Astrocyte of the cerebellum (primary cell): ENCODE results near the gene AGAP9.
"Not testable (repeated sequence)": the region's sequence is repeated elsewhere in the genome, so short reads cannot be mapped to it uniquely, and the experiment has no call there.

Experiments used
- DNase-seq: peaks from one replicate; pipeline ENCODE4 v3.0.0-alpha.2; 2011; ENCODE audit warnings: low read depth
- H3K4me3 ChIP-seq: 2 replicates; pipeline ENCODE4 v1.5.1; 2011; ENCODE audit warnings: mild to moderate bottlenecking, low read depth, low read length, moderate library complexity
- in situ Hi-C: cut with HindIII; loops from 2 replicates; pipeline ENCODE4 v1.10.0; 2017; ENCODE audit warnings: low sequenced_read_pairs

The AGAP9 gene

GRCh38 chr10:47536430-47536829 lies 13.0 kb upstream of the AGAP9 start:
- H3K4me3 ChIP-seq, DNase-seq, in situ Hi-C loops: not testable (repeated sequence)

GRCh38 chr10:47502313-47502712 lies 21.1 kb downstream of the AGAP9 start:
- DNase-seq, H3K4me3 ChIP-seq, in situ Hi-C loops: not testable (repeated sequence)

GRCh38 chr10:47494226-47494625 lies 29.2 kb downstream of the AGAP9 start:
- H3K4me3 ChIP-seq, in situ Hi-C loops: not testable (repeated sequence)

GRCh38 chr10:47491600-47491999 lies 31.8 kb downstream of the AGAP9 start, which contains the start of gene FAM25G:
Gene FAM25G, minus strand, starts transcription at chr10:47491700. Its CDS starts 26 bp downstream, at chr10:47491674.
- DNase-seq, in situ Hi-C loops, H3K4me3 ChIP-seq: not testable (repeated sequence)

More at GRCh38 chr10:47494226-47494625, 29.2 kb downstream of the AGAP9 start:
- DNase-seq, result not testable (repeated sequence)

- DNase-seq, in situ Hi-C loops, H3K4me3 ChIP-seq: not testable (repeated sequence)
Measured at GRCh38 chr10:47489630-47490029, 33.8 kb downstream of the AGAP9 start.

- in situ Hi-C loops, DNase-seq, H3K4me3 ChIP-seq: not testable (repeated sequence)
Measured at GRCh38 chr10:47485943-47486342, 37.5 kb downstream of the AGAP9 start.

GRCh38 chr10:47484786-47485185 lies 38.7 kb downstream of the AGAP9 start:
- H3K4me3 ChIP-seq, in situ Hi-C loops, DNase-seq: not testable (repeated sequence)

GRCh38 chr10:47483923-47484322 lies 39.5 kb downstream of the AGAP9 start, which contains the start of gene ANXA8:
Gene ANXA8, minus strand, starts transcription at chr10:47484115. Its CDS starts 182 bp downstream, at chr10:47483933.
- H3K4me3 ChIP-seq, in situ Hi-C loops, DNase-seq: not testable (repeated sequence)

GRCh38 chr10:47482367-47482766 lies 41.1 kb downstream of the AGAP9 start:
- H3K4me3 ChIP-seq, DNase-seq, in situ Hi-C loops: not testable (repeated sequence)

- H3K4me3 ChIP-seq, in situ Hi-C loops, DNase-seq: not testable (repeated sequence)
Measured at GRCh38 chr10:47481768-47482181, 41.7 kb downstream of the AGAP9 start.

GRCh38 chr10:47481182-47481766 lies 42.2 kb downstream of the AGAP9 start:
- H3K4me3 ChIP-seq, in situ Hi-C loops: not testable (repeated sequence)
- peak; percentile 29 for DNase-seq

GRCh38 chr10:47480133-47480532 lies 43.3 kb downstream of the AGAP9 start:
- DNase-seq, in situ Hi-C loops, H3K4me3 ChIP-seq: not testable (repeated sequence)

- H3K4me3 ChIP-seq, in situ Hi-C loops, DNase-seq: not testable (repeated sequence)
Measured at GRCh38 chr10:47478114-47478513, 45.3 kb downstream of the AGAP9 start.

GRCh38 chr10:47477078-47477477 lies 46.4 kb downstream of the AGAP9 start:
- in situ Hi-C loops, DNase-seq, H3K4me3 ChIP-seq: not testable (repeated sequence)

- in situ Hi-C loops, DNase-seq, H3K4me3 ChIP-seq: not testable (repeated sequence)
Measured at GRCh38 chr10:47475101-47475500, 48.3 kb downstream of the AGAP9 start.

- in situ Hi-C loops, H3K4me3 ChIP-seq, DNase-seq: not testable (repeated sequence)
Measured at GRCh38 chr10:47473516-47473915, 49.9 kb downstream of the AGAP9 start.

GRCh38 chr10:47472647-47473046 lies 50.8 kb downstream of the AGAP9 start:
- H3K4me3 ChIP-seq, DNase-seq, in situ Hi-C loops: not testable (repeated sequence)

GRCh38 chr10:47472072-47472471 lies 51.4 kb downstream of the AGAP9 start:
- H3K4me3 ChIP-seq, DNase-seq, in situ Hi-C loops: not testable (repeated sequence)
